ENCODE results near the gene TFCP2L1.
"Not testable (repeated sequence)": the region's sequence is repeated elsewhere in the genome, so short reads cannot be mapped to it uniquely, and the experiment has no call there.

The TFCP2L1 gene

DNA sequence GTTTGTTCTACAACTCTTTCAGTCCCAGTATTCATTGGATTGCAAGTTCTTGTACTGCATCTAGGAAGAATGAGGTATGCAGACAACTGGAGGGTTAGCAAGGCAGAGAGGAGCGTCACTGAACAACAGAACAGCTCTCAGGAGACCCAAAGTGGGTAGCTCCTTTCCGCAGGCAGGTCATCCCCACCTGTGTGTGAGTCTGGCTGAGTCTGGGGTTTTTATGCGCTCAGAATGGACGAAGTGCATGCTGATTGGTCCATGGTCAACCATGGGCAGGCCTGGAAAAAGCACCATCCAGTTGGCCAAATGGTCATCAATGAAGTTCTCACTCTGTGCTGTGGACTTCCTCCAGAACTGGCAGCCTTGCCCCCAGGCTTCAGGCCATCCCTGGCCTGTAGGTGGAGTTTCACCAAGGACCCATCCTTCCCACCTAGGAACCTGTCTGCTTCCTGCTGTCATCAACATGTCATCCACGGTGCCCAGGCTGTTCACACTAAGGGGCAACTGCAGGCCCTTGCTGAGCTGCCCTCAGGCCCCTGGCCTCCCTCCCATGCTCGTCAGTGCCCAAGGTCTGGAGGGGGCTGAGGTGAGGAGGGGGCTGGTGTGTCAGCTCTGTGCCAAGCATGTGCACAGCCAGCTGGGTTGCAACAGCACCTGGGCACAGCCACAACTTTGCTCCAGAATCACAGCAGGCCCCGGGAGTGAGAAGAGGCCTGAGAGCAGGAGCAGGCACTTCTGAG lies 11.1 kb upstream of the TFCP2L1 start:
- no peak for DNase-seq (ENCODE audit: low spot score)

DNA sequence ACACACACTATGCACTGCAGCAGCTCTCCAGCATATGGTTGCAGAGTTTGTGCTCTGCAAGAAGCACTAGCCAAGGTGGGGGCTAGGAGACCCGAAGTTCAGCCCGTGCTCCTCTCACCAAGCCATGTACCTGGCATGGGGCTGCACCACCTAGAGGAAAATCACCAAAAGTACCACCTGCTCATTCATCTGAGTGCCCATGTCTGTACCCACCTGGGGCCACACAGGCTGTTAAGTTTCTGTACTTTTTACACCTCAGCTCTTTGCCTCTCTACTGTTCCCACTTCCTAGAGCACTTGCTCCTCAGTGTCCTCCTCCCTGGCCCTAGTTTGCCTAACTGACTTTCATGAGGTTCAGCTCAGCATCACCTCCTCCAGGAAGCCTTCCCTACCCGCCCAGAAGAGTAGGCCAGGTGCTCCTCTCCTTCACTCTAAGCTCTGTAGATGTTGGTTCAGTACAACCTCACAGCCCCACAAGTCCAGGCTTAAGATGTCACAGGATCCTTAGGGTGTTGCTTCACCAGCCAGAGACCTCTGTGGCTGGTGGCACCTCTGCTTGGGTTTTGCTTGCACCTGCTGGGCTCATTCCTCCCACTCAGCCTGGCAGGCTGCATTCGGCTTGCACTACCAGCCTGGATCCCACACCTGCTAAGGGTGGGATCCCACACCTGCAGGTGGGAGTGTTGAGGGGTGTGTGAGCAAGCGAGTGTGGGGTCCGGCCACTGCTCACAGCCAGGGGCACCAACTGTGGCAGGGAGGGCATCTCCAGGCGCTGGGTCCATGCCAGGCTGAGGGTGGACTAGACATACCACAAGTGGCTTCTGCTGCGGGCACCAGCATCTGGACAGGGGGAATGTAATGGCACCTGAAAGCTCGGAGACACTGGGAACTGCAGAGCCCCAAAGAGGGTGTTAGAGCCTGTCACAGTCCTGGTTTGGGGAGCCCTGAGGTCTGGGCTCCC lies 10.2 kb upstream of the TFCP2L1 start:
- no peak for DNase-seq (ENCODE audit: low spot score)

DNA sequence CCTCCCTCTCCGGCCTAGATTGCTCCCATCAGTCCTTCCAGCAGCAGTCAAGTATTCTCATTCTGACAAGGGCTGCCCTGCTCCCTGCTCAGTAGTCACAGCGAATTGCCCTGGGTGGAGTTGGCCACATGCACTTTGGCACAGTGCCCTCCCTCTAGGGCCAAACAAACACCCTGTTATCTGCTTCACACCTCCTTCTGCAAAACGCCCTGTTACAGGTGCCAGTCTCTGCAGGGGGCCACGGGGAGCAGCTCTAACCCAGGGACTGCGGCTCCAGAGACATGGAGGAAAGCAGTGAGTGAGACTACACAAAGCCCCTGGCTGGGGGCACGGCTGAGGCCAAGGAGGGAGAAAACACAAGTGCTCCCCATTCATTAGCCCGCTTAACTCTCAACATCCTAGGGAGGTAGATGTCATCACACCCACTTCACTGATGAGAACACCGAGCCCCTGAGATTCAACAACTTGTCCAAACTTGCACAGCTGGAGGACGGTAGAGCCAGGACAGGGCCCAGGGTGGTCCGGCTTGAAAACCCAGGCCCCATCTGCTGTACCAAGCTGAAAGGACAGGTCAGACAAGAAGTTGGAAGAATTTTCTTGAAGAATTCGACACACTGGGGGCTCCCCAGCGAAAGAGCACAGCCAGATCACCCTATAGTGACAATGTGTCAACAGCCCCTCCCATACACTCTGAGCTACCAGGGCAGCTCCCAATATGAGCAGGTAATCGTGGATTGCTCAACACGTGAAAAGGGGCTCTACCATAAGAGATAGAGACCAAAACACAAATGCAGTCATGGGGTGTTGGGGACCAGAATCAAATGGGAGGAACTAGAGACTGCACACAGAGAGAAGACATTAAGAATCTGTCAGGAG lies 8.7 kb upstream of the TFCP2L1 start:
- no peak for DNase-seq (ENCODE audit: low spot score)

DNA sequence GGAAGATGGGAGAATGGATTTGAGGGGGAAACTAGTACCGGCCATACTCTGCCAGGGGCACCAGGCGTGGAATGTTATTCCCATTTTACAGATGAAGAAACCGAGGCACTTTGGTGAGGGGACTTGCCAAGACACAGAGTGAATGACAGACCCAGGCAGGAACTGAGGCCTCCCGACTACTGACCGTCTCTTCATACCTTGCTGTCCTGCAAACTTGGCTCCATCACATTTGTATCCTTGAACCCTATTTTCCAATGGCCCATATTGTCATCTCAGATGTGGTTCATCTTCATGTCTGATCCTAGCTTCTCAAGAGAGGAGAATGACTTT lies 6.2 kb upstream of the TFCP2L1 start:
- DNase-seq (ENCODE audit: low spot score) = no peak

DNA sequence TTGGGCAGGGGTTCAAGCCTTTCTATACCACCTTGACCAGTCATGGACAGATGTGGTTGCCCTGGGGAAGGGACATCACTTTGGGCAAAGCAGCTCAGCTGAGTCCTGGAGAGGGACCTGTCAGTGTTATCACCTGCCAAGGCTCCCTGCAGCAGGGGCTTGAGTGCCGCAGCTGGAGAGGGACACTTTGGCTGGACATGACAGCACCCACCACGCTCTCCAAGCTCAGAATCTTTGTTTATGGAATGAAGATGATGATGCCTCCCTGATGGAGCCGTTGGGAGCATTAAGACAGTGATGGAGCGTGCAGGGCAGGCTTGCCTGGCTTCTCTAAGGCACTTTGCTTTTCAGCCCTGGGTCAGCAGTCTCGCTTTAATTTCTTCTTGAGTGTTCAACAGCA lies 4.3 kb upstream of the TFCP2L1 start:
- no peak for DNase-seq (ENCODE audit: low spot score)

DNA sequence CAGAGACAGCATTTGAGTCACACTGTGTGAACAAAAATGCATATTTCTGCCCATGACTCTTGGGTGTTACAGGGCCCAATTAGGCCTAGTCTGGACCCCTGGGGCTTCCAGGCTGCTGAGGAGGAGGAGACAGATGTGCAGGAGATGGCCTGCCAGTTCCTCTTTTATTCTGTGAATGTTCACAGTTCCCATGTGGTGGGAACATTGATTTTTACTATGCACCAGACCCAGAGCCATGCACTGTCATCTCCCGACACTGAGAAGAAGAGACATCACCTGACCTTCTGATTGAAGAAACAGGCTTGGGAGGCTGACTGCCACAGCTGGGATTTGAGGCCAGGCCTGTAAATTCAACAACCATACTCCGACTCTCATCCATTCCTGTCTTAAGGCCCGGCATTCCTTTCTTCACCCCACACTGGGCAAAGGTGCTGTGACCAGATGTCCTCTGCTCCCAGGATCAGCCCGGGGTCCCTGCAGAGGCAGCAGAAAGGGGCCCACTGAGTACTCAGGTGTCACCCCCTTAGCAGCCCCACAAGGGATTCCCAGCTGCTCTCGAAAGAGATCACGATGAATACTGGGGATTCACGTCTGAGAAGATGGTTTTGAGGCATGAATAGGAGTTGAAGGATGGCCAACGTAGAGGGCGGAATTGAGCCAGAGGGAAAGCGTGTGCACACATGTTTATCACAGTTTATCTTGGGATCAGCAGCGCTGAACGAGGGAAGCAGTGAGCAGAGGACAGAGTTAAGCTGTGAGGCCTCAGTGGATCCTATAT lies 3.6 kb upstream of the TFCP2L1 start:
- DNase-seq (ENCODE audit: low spot score) = no peak

- no peak for DNase-seq (ENCODE audit: low spot score)
Measured at GRCh38 chr2:121287956-121288355, 3.0 kb upstream of the TFCP2L1 start.

DNA sequence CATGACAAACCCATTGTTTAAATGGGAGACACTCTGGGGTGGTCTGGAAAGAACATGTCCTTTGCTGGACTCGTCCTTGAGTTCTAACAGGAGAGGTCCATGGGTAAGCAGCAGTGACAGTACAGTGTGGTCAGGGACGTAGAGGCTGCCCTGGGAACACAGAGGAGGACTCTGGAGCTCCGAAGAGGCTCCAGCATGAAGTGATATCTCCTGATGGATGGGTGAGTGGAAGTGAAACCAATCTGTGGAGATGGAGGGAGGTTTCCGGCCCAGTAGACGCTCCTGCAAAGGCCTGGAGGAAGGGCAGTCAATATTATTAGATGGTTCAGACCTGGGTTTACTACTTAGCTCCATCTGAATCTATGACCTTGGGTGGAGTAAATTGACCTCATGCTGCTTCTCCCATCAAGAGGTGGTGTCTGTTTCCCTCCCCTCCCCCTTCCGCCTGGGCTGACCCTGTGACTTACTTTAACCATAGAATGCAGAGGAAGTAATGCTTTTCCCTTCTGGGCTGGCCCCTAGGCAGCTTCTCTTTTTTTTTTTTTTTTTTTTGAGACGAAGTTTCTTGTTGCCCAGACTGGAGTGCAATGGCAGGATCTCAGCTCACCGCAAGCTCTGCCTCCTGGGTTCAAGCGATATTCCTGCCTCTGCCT lies 2.3 kb upstream of the TFCP2L1 start:
- no peak for DNase-seq (ENCODE audit: low spot score)

GRCh38 chr2:121286506-121286905 lies 1.5 kb upstream of the TFCP2L1 start:
- DNase-seq (ENCODE audit: low spot score) = no peak

DNA sequence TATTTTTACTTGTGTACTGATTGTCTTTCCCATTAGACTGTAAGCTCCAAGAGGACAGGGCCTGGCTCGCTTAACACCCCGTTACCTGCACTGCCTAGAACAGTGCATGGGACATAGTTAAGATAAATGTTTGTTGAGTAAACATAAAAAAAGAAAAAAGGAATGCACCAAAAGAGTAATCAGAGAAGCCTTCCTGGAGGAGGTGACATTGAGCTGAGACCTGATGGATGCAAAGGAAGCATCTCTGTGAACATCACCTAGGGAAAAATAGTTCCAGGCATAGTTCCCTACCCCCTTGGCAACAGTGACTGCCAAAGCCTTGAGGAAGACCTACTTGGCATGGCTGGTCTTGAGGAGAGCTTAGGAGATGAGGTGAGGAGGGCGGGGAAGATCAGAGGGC lies 924 bp upstream of the TFCP2L1 start:
- DNase-seq (ENCODE audit: low spot score) = no peak

DNA sequence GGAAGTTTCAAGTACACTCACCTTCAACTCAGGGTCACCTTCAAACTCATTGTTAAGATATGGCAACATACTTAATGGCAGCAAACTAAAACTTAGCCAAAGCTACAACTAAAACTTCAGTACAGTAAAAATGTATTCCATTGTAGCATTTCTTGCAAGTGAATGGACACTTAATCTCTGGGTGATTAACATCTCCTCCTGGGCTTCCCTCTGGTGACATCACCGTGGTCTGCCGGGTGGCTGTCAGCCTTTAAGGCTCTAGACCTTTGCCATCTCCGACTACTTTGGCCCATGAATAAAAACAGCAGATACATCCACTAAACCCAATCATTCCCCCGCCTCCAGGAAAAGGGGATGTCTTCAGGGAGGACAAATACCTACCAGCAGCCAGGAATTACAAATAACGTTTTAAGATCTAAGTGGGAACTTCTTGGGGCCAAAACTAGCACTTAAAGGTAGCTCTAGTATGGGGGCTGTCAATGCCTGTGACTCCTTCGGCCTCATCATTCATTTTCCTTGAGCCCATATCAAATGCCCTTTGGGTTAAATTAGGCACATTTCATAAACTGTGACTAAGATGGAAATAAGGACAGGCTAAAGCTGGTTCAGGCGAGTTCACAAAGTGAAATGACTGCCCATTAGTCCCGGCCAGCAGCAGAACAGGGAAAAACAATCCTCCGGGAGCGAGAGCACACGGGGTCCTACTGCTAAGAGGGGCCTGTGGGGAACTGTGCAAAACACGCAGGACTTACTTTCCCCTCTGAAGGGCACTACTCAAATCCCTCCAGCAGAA lies 1.1 kb downstream of the TFCP2L1 start:
- DNase-seq (ENCODE audit: low spot score) = no peak

GRCh38 chr2:121282800-121283385 lies 2.1 kb downstream of the TFCP2L1 start:
- DNase-seq (ENCODE audit: low spot score) = no peak

- no peak for DNase-seq (ENCODE audit: low spot score)
Measured at GRCh38 chr2:121281694-121282093, 3.3 kb downstream of the TFCP2L1 start.

GRCh38 chr2:121281107-121281506 lies 3.9 kb downstream of the TFCP2L1 start:
- DNase-seq (ENCODE audit: low spot score) = no peak

DNA sequence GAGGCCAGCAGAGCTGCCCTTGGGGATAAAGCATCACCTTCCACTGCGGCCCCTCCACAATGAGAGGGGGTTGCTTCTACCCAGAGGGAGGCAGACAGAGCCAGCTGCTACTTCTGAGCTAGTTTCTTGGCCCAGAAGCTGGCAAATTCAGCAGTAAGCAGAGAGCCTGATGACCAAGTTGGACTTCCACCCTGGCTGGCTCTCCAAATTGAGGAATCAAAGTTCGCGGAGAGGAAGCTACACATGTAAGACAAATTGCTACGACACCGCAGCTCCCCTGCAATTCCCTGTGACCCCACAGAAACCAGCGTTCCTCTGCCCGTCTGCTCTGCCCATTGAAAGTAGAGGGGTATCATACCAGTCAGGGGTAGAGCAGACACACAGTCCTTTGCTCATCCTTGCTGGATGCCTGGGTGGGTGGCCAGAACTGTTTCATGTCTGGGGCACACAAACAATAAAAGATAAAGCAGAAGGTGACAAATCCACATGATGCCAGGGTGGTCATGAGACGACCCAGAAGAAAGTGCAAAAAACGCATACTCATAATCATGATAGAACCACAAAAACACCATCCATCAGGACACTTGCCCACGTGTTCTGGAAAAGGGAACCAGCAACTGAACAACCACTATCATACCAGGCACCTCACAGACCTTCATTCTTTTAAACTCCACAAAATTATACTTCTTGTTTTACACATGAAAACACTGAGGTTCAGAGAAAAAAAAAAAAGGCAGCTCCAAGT lies 5.4 kb downstream of the TFCP2L1 start:
- DNase-seq (ENCODE audit: low spot score) = no peak

- no peak for DNase-seq (ENCODE audit: low spot score)
Measured at GRCh38 chr2:121276341-121276740, 8.7 kb downstream of the TFCP2L1 start.

DNA sequence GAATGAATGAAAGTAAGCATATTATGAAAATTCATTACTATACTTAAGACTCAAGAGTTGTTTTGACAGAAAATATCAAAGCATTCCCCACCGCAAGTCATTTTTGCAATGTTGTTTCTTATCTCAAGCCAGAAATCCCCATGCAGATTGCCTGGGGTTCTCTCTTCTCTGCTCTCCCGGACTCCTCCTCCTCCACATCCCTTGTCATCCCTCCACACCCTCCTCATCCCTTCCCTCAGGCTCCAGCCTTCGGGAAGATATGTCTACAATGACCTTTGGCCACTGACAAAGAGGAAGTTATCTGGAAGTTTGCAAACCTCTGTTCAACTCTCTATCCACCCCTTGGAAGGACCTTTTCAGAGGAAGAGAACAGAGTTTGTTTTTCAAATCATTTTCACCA lies 11.9 kb downstream of the TFCP2L1 start:
- DNase-seq (ENCODE audit: low spot score) = no peak

DNA sequence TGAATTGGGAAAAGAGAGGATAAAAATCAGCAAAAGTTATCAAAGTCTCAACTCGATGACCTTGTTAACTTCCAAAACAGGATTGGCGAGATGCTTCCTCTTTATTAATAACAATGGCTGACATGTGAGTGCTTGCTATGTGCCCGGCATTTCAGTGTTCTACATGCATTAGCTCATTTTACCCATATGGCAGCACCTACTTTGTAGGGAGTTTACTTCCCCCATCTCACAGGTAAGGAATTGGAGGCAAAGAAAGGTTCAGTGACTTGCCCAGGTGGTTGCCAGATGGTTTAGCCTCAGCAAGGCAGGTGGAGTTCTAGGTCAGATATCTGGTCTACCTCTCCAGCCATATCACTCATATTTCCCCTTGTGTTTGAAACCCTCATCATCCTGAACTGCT lies 12.4 kb downstream of the TFCP2L1 start:
- DNase-seq (ENCODE audit: low spot score) = no peak

DNA sequence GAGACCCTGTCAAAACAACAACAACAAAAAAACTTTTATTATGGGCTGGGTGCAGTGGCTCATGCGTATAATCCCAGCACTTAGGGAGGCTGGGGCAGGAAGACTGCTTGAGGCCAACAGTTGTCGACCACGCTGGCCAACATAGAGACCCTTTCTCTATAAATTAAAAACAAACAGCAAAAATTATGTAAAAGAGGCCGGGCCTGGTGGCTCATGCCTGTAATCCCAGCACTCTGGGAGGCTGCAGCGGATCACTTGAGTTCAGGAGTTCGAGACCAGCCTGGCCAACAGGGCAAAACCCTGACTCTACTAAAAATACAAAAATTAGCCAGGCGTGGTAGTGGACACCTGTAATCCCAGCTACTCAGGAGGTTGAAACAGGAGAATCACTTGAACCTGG lies 15.6 kb downstream of the TFCP2L1 start:
- DNase-seq (ENCODE audit: low spot score) = not testable (repeated sequence)

Measured in D341Med (cell line).